HCT116 (cell line): ENCODE data around the gene HSPB1. TPM values are rescaled to one million over a fixed set of nuclear protein-coding genes. Genes with fewer than 3 reads are reported as not detected.

Experiments used
- total RNA-seq: library from RNA; stranded (reverse); gene quantifications from one replicate; pipeline ENCODE4 v1.2.1, GENCODE V29; 2021; ENCODE audit not compliant: unreplicated experiment

Gene HSPB1
- total RNA-seq, 1 experiment from 2014 or later, result 524 TPM

Other genes with a start within 250 kb of the HSPB1 start
- 12.7 TPM for gene SRRM3, start 100.8 kb upstream of the HSPB1 start, total RNA-seq
- 170 TPM for gene YWHAG, start 56.3 kb downstream of the HSPB1 start, total RNA-seq
- 1.1 TPM for gene SSC4D, start 107.0 kb downstream of the HSPB1 start, total RNA-seq
- 23.4 TPM for gene ZP3, start 122.3 kb downstream of the HSPB1 start, total RNA-seq
- 37.4 TPM for gene DTX2, start 159.0 kb downstream of the HSPB1 start, total RNA-seq
- 2.3 TPM for gene UPK3B, start 207.9 kb downstream of the HSPB1 start, total RNA-seq
- not detected for gene SPDYE16, start 240.6 kb downstream of the HSPB1 start, total RNA-seq